ENCODE measurements around the gene MRPS35.

Gene MRPS35

DNA sequence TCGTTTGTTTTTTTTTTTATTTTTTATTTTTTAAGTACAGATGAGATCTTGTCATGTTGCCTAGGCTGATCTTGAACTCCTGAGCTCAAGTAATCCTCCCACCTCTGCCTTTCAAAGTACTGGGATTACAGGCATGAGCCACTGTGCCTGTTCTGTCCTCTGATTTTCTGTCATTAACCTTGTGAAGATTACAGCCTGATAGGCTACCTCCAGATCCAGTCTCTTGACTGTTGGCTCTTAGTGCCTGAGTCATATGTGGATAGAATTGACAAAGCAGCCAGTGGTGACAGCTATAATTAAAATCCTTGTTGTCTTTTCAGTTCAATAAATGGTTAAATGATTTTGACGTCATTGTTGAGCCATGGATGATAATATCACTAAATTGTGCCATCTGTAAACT, 35.6 kb upstream of the MRPS35 start:
- Histone ChIP-seq H3K36me3 (ENCODE audit: control insufficient read depth in 2 of 2, insufficient read depth in 1 of 2, low read length in 2 of 2) (peaks cover 0 to 14% of the 10 kb centered on the region in 2 experiments; a peak in 1 of 3 replicates), H3K9me3 (ENCODE audit: control insufficient read depth, insufficient read depth, low read depth, low read length) (no peaks in the 10 kb centered on the region), H3K4me3 (ENCODE audit: low read depth, low read length) (no peak overlapping the region), H3K4me1 (ENCODE audit: control insufficient read depth, insufficient read depth, low read length) (no peaks in the 10 kb centered on the region), H3K27ac (ENCODE audit: extremely low read depth, low read depth, low read length) (no peak overlapping the region)
- CTCF ChIA-PET: interaction anchor here (1.7 kb wide), 1 partner anchor 22 kb away, joined by 6 read pairs; no protein-coding TSS in a partner anchor
- POLR2A ChIA-PET: interaction anchor here (1.2 kb wide), 1 partner anchor 35 kb away, joined by 4 read pairs; no protein-coding TSS in a partner anchor
- TF ChIP-seq MEIS1 (CRISPR knock-in tag; IDR thresholded peaks at IDR 0.05; ENCODE audit: borderline replicate concordance): no peak
- no peak for TF ChIP-seq ZNF423 (tag by site-specific recombination; IDR thresholded peaks at IDR 0.05)
- no peak for TF ChIP-seq ZNF521 (tag by site-specific recombination; IDR thresholded peaks at IDR 0.05)
- TF ChIP-seq YY1 (tag by site-specific recombination; IDR thresholded peaks at IDR 0.05): no peak
- TF ChIP-seq ZNF843 (tag by site-specific recombination; IDR thresholded peaks at IDR 0.05): no peak
- no peak for TF ChIP-seq ZNF549 (tag by site-specific recombination; IDR thresholded peaks at IDR 0.05)
- no peak for TF ChIP-seq PBX3 (CRISPR knock-in tag; IDR thresholded peaks at IDR 0.05)
- TF ChIP-seq ZBTB44 (tag by site-specific recombination; IDR thresholded peaks at IDR 0.05): no peak
- no peak for TF ChIP-seq ZSCAN18 (tag by site-specific recombination; IDR thresholded peaks at IDR 0.05)
- TF ChIP-seq, protein P1, sequence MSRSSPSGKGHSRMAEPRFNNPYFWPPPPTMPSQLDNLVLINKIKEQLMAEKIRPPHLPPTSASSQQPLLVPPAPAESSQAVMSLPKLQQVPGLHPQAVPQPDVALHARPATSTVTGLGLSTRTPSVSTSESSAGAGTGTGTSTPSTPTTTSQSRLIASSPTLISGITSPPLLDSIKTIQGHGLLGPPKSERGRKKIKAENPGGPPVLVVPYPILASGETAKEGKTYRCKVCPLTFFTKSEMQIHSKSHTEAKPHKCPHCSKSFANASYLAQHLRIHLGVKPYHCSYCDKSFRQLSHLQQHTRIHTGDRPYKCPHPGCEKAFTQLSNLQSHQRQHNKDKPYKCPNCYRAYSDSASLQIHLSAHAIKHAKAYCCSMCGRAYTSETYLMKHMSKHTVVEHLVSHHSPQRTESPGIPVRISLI (tag by site-specific recombination; IDR thresholded peaks at IDR 0.05): no peak
- TF ChIP-seq ZNF433 (tag by site-specific recombination; IDR thresholded peaks at IDR 0.05; ENCODE audit: low read depth): no peak
- no peak for TF ChIP-seq ZNF202 (tag by site-specific recombination; IDR thresholded peaks at IDR 0.05; ENCODE audit: borderline replicate concordance)
- no peak for TF ChIP-seq ZNF664 (tag by site-specific recombination; IDR thresholded peaks at IDR 0.05)

- ChIA-PET CTCF (no interaction called here), POLR2A (no interaction called here)
- Histone ChIP-seq H3K9me3 (ENCODE audit: control insufficient read depth, insufficient read depth, low read depth, low read length) (no peaks in the 10 kb centered on the region), H3K36me3 (ENCODE audit: control insufficient read depth in 2 of 2, insufficient read depth in 1 of 2, low read length in 2 of 2) (peaks cover 0 to 33% of the 10 kb centered on the region in 2 experiments; a peak in 2 of 3 replicates), H3K27ac (ENCODE audit: extremely low read depth, low read depth, low read length) (no peak overlapping the region), H3K4me3 (ENCODE audit: low read depth, low read length) (no peak overlapping the region), H3K4me1 (ENCODE audit: control insufficient read depth, insufficient read depth, low read length) (no peaks in the 10 kb centered on the region)
- TF ChIP-seq ZNF560 (tag by site-specific recombination; IDR thresholded peaks at IDR 0.05; ENCODE audit: borderline replicate concordance) (no peak), ZNF366 (tag by site-specific recombination; conservative IDR thresholded peaks at IDR 0.05) (no peak), OVOL3 (tag by site-specific recombination; IDR thresholded peaks at IDR 0.05) (no peak), ZNF121 (tag by site-specific recombination; IDR thresholded peaks at IDR 0.05) (no peak), ZSCAN18 (tag by site-specific recombination; IDR thresholded peaks at IDR 0.05) (no peak)
Measured at GRCh38 chr12:27680619-27681018, 30.0 kb upstream of the MRPS35 start.

All from HEK293 (cell line).